NB4 (cell line): Measurements from ENCODE around the gene ZDHHC22.

Source experiments
- DNase-seq: peaks from one replicate; pipeline ENCODE4 v3.0.0; 2010; ENCODE audit warnings: low read depth
- H3K4me3 ChIP-seq: one replicate; pipeline ENCODE4 v1.5.1; 2011; ENCODE audit warnings: mild to moderate bottlenecking, low read depth, low read length, moderate library complexity
- CTCF ChIP-seq: IDR thresholded peaks from one replicate; pipeline ENCODE4 v1.5.1; 2012; ENCODE audit warnings: low read depth, low read length
- MYC ChIP-seq: IDR thresholded peaks from 2 replicates; pipeline ENCODE4 v1.6.1; 2011; ENCODE audit warnings: low read depth, low read length
- POLR2A ChIP-seq: IDR thresholded peaks from 2 replicates; pipeline ENCODE4 v1.6.1; 2011; ENCODE audit warnings: mild to moderate bottlenecking; ENCODE audit not compliant: insufficient read length; ENCODE audit errors: extremely low read depth
- TF ChIP-seq, protein P1 (sequence below): IDR thresholded peaks from 2 replicates; pipeline ENCODE4 v1.6.1; 2011; ENCODE audit warnings: low read depth, low read length

The ZDHHC22 gene

GRCh38 chr14:77133720-77134338 lies 7.8 kb downstream of the ZDHHC22 start:
- TF ChIP-seq, protein P1, sequence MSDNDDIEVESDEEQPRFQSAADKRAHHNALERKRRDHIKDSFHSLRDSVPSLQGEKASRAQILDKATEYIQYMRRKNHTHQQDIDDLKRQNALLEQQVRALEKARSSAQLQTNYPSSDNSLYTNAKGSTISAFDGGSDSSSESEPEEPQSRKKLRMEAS, result peak; percentile 73
- TF ChIP-seq POLR2A, result no peak
- 0 out of 2 replicates have a peak, but pooled peaks have one; percentile 36 for TF ChIP-seq MYC
- DNase-seq, result peak; percentile 79
- H3K4me3 ChIP-seq, result no peak overlapping the region

DNA sequence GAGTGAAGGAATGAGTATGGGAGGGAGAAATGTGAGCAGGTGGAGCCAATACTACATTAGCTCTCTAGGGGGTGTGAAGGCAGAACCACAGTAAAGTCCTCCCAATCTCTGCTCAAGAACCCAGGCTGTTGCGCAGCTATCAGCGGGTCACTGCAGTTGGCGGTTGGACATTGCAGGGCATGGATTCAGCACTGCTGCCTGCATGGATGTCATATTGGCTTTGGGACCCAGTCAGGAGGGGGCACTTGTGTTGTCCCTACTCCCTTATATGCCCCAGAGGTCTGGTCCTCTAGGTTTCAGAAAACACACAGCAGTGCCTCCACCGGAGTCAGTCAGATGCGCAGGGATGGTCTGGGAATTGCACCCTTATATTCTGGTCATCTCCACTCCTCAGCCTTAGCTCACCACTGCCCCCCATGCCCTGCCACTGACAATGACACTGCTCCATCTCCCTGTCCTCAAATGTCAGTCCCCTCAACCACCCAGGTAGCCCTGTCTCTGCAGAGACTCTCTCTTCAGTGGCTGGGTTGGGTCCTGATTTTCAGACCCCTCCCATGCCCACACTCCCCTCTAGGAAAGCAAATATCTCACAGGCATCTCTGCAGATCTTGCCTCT lies 9.6 kb downstream of the ZDHHC22 start:
- DNase-seq, result no peak
- H3K4me3 ChIP-seq, result no peak overlapping the region
- TF ChIP-seq POLR2A, result no peak
- no peak for TF ChIP-seq CTCF
- TF ChIP-seq, protein P1, result no peak
- no peak for TF ChIP-seq MYC

DNA sequence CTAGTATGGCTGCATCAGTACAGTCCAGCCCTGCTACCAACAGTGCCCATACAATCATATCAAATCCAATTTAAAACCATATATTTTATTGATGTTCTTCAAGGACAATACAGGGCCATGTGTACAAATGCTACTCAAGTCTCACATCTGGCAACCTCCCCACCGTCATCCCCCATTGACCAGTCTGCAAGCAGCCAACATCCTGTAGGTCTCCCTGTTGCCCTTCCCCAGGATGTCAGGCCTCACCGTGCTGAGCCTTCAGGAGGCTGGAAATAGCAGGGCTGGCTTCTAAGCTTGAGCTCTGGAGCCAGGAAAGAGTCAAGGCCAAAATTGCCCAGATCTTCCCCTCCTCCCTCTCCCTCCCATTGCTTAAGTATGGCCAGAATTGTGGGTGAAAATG lies 10.4 kb downstream of the ZDHHC22 start:
- TF ChIP-seq, protein P1, result no peak
- DNase-seq, result no peak
- H3K4me3 ChIP-seq, result no peak overlapping the region

GRCh38 chr14:77130386-77130785 lies 11.2 kb downstream of the ZDHHC22 start:
- no peak for DNase-seq
- no peak overlapping the region for H3K4me3 ChIP-seq
- TF ChIP-seq CTCF (no peak), MYC (no peak), POLR2A (no peak)
- TF ChIP-seq, protein P1, result no peak

GRCh38 chr14:77128414-77128891 lies 13.1 kb downstream of the ZDHHC22 start:
- no peak for TF ChIP-seq MYC
- no peak for TF ChIP-seq POLR2A
- TF ChIP-seq, protein P1, result no peak
- TF ChIP-seq CTCF, result no peak
- no peak for DNase-seq
- H3K4me3 ChIP-seq, result no peak overlapping the region

DNA sequence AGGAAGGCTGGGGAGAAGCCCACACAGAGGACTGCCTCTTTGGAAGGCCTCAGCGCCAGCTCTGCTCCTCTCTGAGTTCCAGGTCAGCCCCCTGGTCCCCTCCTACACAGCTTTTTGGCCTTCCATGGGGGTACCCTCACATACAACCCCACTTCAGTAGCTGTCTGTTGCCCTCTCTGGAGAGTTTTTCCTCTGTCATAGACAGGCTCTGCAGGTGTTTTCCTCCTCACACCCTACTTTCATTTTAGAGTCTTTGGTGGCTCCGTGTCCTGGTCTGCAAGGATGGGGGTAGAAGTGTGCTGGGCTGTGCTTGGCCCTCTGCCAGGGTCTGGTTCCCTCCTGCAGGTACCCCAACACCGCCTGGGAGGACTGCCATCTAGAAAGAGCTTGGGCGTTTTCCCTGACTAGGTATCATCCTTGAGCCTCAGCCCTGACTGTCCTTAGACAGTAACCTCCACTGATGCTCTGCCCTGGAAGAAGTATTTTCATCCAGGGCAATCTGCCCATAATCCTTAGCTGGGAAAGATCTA lies 15.1 kb downstream of the ZDHHC22 start:
- no peak overlapping the region for H3K4me3 ChIP-seq
- TF ChIP-seq POLR2A (no peak), CTCF (no peak), MYC (no peak)
- TF ChIP-seq, protein P1, result no peak
- no peak for DNase-seq
